Neutrophil (primary cell): ENCODE data around the gene CRTC1.

ENCODE experiments used
- H3K27ac ChIP-seq: fragments of 200-600 bp; sonication (generic); 2 replicates; pipeline ENCODE4 v1.5.1; 2016; ENCODE audit warnings: mild to moderate bottlenecking, moderate library complexity
- H3K27me3 ChIP-seq: fragments of 200-600 bp; sonication (generic); 2 replicates; pipeline ENCODE4 v1.6.0; 2016; ENCODE audit warnings: mild to moderate bottlenecking
- H3K36me3 ChIP-seq: fragments of 200-600 bp; sonication (generic); 2 replicates; pipeline ENCODE4 v1.5.1; 2017
- H3K4me1 ChIP-seq, 2 experiments: fragments of 200-600 bp in 1 of 2; sonication (generic) in 1 of 2; 1 replicate in 1 of 2; 2 replicates in 1 of 2; pipeline versions ENCODE4 v1.5.1 to v1.6.1; 2013 to 2016; ENCODE audit warnings: low read depth in 1 of 2, low read length in 1 of 2, mild to moderate bottlenecking in 1 of 2, moderate library complexity in 1 of 2; ENCODE audit not compliant: control insufficient read depth in 1 of 2, insufficient read depth in 1 of 2
- H3K4me3 ChIP-seq, 2 experiments: fragments of 200-600 bp in 1 of 2; sonication (generic) in 1 of 2; 1 replicate in 1 of 2; 2 replicates in 1 of 2; pipeline ENCODE4 v1.5.1; 2013 to 2016; ENCODE audit warnings: low read depth in 1 of 2, low read length in 1 of 2, mild to moderate bottlenecking in 1 of 2, moderate library complexity in 1 of 2
- H3K9me3 ChIP-seq: fragments of 200-600 bp; sonication (generic); 2 replicates; pipeline ENCODE4 v1.5.1; 2016
- CTCF ChIP-seq: fragments of 200-600 bp; sonication (generic); IDR thresholded peaks from 2 replicates; pipeline ENCODE4 v1.5.1; 2016; ENCODE audit warnings: antibody characterized with exemption

Gene CRTC1

GRCh38 chr19:18699403-18700054 lies 16.0 kb downstream of the CRTC1 start:
- Histone ChIP-seq H3K4me3 (no peak overlapping the region), H3K36me3 (no peaks in the 10 kb centered on the region), H3K9me3 (no peaks in the 10 kb centered on the region), H3K27ac (no peak overlapping the region), H3K27me3 (peaks cover 42% of the 10 kb centered on the region), H3K4me1 (peaks cover 16 to 17% of the 10 kb centered on the region in 2 experiments)
- TF ChIP-seq CTCF = no peak

- TF ChIP-seq CTCF = no peak
- H3K9me3 ChIP-seq = no peaks in the 10 kb centered on the region
- peaks cover 42% of the 10 kb centered on the region for H3K27me3 ChIP-seq
- peak overlapping the region; percentile 62 for H3K27ac ChIP-seq
- H3K4me1 ChIP-seq = peaks cover 16 to 17% of the 10 kb centered on the region in 2 experiments
- no peaks in the 10 kb centered on the region for H3K36me3 ChIP-seq
- H3K4me3 ChIP-seq = peak overlapping the region; percentile 36 to 60
These were observed 17.2 kb downstream of the CRTC1 start for GRCh38 chr19:18700501-18701249.

- Histone ChIP-seq H3K27ac (no peak overlapping the region), H3K36me3 (no peaks in the 10 kb centered on the region), H3K4me3 (peak overlapping the region; percentile 36 to 60), H3K4me1 (peaks cover 16 to 17% of the 10 kb centered on the region in 2 experiments), H3K9me3 (no peaks in the 10 kb centered on the region), H3K27me3 (peaks cover 42% of the 10 kb centered on the region)
- no peak for TF ChIP-seq CTCF
These were observed 17.7 kb downstream of the CRTC1 start for GRCh38 chr19:18701250-18701608.

- TF ChIP-seq CTCF = no peak
- no peak overlapping the region for H3K27ac ChIP-seq
- H3K36me3 ChIP-seq = no peaks in the 10 kb centered on the region
- H3K4me3 ChIP-seq = no peak overlapping the region
- no peaks in the 10 kb centered on the region for H3K9me3 ChIP-seq
- H3K27me3 ChIP-seq = peaks cover 36% of the 10 kb centered on the region
- peaks cover 16 to 17% of the 10 kb centered on the region in 2 experiments for H3K4me1 ChIP-seq
These were observed 20.6 kb downstream of the CRTC1 start for GRCh38 chr19:18704054-18704453.

- Histone ChIP-seq H3K36me3 (no peaks in the 10 kb centered on the region), H3K9me3 (no peaks in the 10 kb centered on the region), H3K27me3 (peaks cover 27% of the 10 kb centered on the region), H3K4me3 (no peak overlapping the region), H3K4me1 (peaks cover 15% of the 10 kb centered on the region in 2 experiments), H3K27ac (no peak overlapping the region)
- no peak for TF ChIP-seq CTCF
These were observed 21.5 kb downstream of the CRTC1 start for GRCh38 chr19:18704971-18705370.
